ENCODE data around the gene ZSCAN18. TPM values are rescaled to one million over a fixed set of nuclear protein-coding genes. Genes with fewer than 3 reads are reported as not detected.

The ZSCAN18 gene
- total RNA-seq, 1 experiment from 2014 or later, result 0.12 TPM

DNA sequence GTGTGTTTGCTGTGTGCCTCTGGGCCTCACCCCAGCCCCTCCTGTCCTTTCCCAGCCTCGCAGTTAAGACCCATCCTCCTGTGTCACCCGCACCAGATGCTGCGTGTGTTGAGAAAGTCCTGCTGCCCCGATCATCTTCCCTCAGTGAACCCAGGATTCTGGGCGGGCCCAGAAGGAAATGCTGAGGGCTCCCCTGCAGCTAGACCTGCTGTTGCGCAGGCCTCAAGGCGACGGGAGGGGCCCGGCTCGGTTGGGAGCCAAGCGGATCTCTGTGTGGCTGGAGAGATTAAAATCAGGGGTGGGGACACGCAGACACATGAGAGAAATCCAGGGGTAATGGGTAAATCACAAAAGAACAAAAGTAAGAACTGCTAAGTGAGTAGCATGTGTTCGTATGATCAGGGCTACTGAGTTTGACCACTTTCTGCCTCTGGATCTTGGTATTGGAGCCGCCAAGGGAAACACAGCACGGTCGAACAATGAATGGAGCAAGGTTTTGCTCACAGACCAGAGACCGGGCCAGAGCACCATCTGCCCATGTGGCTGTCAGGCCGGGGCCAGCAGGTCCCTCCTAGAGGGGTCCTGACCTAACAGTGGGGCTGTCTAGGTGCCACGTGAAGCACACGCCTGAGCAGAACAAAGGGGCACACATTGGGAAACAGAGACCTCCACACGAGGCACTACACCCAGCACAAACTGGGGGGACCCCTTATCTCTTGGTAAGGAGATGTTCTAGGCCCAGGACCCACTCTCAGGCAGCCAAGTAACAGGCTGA is 57.1 kb downstream of the ZSCAN18 start (continued):
- TF ChIP-seq, protein P1, sequence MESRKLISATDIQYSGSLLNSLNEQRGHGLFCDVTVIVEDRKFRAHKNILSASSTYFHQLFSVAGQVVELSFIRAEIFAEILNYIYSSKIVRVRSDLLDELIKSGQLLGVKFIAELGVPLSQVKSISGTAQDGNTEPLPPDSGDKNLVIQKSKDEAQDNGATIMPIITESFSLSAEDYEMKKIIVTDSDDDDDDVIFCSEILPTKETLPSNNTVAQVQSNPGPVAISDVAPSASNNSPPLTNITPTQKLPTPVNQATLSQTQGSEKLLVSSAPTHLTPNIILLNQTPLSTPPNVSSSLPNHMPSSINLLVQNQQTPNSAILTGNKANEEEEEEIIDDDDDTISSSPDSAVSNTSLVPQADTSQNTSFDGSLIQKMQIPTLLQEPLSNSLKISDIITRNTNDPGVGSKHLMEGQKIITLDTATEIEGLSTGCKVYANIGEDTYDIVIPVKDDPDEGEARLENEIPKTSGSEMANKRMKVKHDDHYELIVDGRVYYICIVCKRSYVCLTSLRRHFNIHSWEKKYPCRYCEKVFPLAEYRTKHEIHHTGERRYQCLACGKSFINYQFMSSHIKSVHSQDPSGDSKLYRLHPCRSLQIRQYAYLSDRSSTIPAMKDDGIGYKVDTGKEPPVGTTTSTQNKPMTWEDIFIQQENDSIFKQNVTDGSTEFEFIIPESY (IDR thresholded peaks at IDR 0.05; ENCODE audit: extremely low read depth, insufficient replicate concordance, low read length), result no peak
- no peak for TF ChIP-seq FOSL1 (IDR thresholded peaks at IDR 0.05; ENCODE audit: low read depth)
- TF ChIP-seq CBX3 (IDR thresholded peaks at IDR 0.05; ENCODE audit: low read depth), result no peak
- TF ChIP-seq, protein P2, sequence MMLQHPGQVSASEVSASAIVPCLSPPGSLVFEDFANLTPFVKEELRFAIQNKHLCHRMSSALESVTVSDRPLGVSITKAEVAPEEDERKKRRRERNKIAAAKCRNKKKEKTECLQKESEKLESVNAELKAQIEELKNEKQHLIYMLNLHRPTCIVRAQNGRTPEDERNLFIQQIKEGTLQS (IDR thresholded peaks at IDR 0.05), result no peak
- TF ChIP-seq SP1 (IDR thresholded peaks at IDR 0.05; ENCODE audit: low read depth), result no peak
- TF ChIP-seq SRF (IDR thresholded peaks at IDR 0.05; ENCODE audit: low read depth), result no peak

DNA sequence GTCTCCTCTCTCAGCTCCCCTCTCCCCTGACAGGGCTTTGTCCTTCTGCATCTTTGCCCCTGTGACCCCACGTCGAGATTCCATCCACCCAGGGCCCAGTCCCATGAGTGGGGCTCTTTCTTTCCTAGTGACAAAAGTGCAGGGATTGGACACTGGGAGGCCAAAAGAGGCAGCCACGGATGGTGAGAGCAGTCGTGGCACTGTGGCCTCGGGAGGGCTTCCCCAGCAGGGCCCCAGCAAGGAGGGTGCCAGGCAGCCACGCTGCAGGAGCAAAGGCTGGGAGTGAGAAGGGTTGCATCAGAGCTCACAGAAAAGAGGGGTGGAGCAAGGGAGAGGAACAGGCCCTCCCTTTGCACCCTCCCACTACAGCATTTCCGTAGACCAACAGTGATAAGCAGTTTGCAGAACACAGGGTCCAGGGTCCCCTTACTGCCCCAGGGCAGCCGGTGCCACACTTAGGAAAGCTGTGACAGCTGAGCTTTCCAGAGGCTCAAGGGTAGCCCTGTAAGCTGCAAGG is 59.3 kb downstream of the ZSCAN18 start:
- intact Hi-C loops (cut with micrococcal nuclease), result no loop called here
- Histone ChIP-seq H3K9ac (ENCODE audit: low read length) (no peak overlapping the region), H3K36me3 (ENCODE audit: control insufficient read depth in 1 of 2, insufficient read depth in 2 of 2, low read length in 2 of 2) (no peaks in the 10 kb centered on the region), H4K20me1 (ENCODE audit: insufficient read depth) (no peaks in the 10 kb centered on the region), H3K9me2 (ENCODE audit: insufficient read depth) (no peaks in the 10 kb centered on the region), H3K4me3 (replicated peaks in 1 of 2; ENCODE audit: low read depth in 1 of 2, low read length in 2 of 2) (no peak overlapping the region), H3K27me3 (ENCODE audit: insufficient read depth, low read length) (no peaks in the 10 kb centered on the region), H3K79me2 (ENCODE audit: insufficient read depth, low read length) (no peaks in the 10 kb centered on the region), H3K4me1 (ENCODE audit: control insufficient read depth in 1 of 2, insufficient read depth in 2 of 2, low read length in 2 of 2) (no peaks in the 10 kb centered on the region), H3K27ac (ENCODE audit: low read depth, low read length) (no peak overlapping the region), H3K4me2 (ENCODE audit: low read length) (no peak overlapping the region), H3K9me3 (ENCODE audit: control insufficient read depth in 1 of 2, insufficient read depth in 1 of 2, low read depth in 1 of 2, low read length in 2 of 2) (peaks cover 0 to 10% of the 10 kb centered on the region in 2 experiments; a peak in 2 of 4 replicates), H2AFZ (ENCODE audit: low read depth, low read length, poor library complexity, severe bottlenecking) (no peak overlapping the region)
- RAD21 ChIA-PET (ENCODE audit: low non-redundant PET in 1 of 2, low total read pairs in 2 of 2, uncharacterized antibody in 2 of 2, unreplicated experiment in 2 of 2), result no interaction called here
- CTCF ChIA-PET, result no interaction called here
- DNase-seq (ENCODE audit: low read depth, low spot score) (no peak), ATAC-seq (no peak)
- TF ChIP-seq YY1 (IDR thresholded peaks at IDR 0.05; ENCODE audit: extremely low read depth, insufficient replicate concordance, low read depth, low read length) (no peak), ZNF274 (IDR thresholded peaks at IDR 0.05; ENCODE audit: low read depth, low read length) (no peak), TCF7L2 (IDR thresholded peaks at IDR 0.05; ENCODE audit: borderline replicate concordance, extremely low read depth, insufficient read depth, insufficient read length) (no peak)
- TF ChIP-seq, protein P2 (IDR thresholded peaks at IDR 0.05), result no peak
- POLR2A ChIA-PET, result no interaction called here
- BruUV-seq (replicated peaks), result no TSS peak

Data from HCT116 (cell line).